Stimulated activated CD8-positive, alpha-beta memory T cell treated with anti-CD3 and anti-CD28 coated beads, Interleukin-15, amount 100 ng/mL, for 24 hours (primary cell): ENCODE measurements around the gene CLMP.
"Not testable (repeated sequence)": the region's sequence is repeated elsewhere in the genome, so short reads cannot be mapped to it uniquely, and the experiment has no call there.

Source experiments
- DNase-seq: peaks from one replicate; pipeline ENCODE4 v3.0.0-alpha.2; 2020; ENCODE audit warnings: low read depth

The CLMP gene

DNA sequence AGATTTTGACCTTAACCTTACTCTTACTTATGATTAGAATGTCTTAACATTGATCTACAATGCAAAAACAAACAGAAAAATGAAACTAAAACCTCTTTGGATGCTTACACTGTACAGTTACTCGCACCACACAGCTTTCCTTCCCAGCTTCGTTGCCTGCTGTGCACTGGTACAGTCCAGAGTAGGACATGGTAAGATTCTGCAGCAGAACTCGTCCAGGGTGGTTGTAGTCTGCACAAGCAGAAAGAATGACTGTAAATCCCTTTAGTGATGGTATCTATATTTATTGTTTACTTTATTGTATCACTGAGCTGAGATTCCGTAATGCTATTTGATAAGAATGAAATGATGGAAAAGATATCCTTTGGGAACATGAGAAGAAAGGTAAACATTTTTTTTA lies 112.1 kb downstream of the CLMP start:
- DNase-seq: no peak

DNA sequence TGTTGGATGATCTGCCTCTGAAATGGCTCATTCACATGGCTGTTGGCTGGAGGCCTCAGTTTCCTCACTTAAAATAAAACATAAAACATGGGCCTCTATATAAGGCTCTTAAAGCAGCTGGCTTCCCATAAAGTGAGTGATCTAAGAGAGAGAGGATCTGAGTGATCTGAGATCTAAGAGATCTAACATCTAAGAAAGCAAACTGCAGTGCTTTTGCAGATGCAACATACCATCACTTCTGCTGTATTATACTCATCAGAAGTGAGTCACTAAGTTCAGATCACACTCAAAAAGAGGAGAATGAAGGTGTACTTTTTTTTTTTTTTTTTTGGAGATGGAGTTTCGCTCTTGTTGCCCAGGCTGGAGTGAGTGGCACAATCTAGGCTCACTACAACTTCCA lies 115.0 kb downstream of the CLMP start:
- no peak for DNase-seq

DNA sequence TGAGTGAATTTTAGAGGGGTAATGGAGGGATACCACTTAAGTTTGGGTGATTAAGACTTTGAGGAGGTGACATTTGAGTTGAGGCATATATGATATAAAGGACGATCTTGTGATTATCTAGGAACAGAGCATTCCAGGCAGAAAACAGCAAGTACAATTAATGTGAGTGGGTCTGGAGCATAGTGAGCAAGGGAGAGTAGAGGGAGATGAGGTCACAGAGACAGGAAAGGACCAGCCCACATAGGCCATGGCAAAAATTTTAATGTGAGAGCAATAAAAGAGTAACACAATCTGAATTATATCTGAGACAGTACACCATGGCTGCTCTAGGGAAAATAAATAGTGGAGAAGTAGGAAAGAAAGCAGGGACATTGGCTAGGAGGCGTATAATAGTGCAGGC lies 118.6 kb downstream of the CLMP start:
- DNase-seq: no peak

DNA sequence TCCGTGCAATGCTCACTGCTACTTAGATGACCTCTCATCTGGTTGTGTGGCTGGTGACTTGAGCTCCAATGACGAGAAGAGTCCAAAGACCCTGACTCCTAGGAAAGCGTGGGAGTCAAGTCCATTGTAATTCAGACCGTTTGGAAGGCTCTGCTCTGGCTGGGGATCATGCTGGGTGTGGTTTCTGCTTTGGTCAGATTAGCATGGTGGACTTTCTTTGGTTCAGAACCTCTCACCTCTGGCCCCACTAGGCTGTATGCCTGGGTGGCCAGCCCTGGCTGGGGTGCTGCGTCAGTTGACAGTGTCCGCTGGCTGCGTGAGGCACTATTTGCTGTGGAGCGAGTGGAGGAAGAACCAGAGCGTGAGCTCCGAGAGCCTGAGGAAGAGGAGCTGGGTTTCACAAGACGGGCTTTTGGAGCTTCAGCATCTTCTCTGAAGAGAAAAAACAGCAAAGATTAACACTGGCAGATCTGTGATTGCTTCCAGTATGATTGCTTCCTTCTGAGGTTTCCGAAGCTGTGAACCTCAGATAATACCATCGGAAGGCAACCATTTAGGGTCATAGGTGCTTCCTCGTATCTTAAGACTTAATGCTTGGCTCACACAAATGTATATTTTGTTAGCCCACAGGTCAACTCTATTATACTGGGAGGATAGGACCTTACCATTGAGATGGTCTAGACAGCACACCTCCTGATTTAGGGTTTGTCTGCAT lies 121.5 kb downstream of the CLMP start:
- no peak for DNase-seq

DNA sequence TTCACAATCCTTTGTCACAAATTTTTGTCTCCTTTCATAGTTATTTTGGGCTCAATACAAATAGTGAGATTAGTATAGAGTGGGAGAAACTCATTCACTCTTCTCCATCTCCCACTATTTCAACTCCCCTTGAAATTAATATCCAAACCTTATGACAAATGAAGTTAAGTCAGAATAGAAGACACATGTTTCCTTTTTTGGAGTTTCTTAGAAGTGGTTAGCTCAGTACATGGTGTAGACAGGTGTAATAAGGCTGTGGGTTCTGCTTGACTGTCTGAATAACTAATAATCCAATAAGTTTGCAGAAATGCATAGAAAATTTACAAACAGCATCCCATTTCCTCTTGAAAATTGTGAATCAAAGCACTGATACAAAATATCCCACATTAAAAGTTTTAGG lies 122.3 kb downstream of the CLMP start:
- DNase-seq: no peak

DNA sequence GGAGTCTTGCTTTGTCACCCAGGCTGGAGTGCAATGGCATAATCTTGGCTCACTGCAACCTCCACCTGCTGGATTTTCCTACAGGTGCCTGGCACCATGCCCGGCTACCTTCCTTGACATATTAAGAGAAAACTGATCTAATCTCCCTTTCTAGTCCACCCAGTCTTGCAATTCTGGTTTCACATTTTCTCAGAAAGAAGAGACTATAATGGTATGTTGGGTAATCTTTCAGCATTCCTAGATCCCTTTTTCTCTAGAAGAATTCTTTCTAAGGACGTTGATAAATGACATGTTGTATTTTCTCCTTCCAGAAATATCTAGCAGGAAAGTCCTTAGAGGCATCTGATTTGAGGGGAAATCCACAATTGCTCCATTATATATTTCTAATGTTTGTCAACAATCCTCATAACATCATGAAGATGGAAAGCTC lies 122.7 kb downstream of the CLMP start:
- DNase-seq: no peak

DNA sequence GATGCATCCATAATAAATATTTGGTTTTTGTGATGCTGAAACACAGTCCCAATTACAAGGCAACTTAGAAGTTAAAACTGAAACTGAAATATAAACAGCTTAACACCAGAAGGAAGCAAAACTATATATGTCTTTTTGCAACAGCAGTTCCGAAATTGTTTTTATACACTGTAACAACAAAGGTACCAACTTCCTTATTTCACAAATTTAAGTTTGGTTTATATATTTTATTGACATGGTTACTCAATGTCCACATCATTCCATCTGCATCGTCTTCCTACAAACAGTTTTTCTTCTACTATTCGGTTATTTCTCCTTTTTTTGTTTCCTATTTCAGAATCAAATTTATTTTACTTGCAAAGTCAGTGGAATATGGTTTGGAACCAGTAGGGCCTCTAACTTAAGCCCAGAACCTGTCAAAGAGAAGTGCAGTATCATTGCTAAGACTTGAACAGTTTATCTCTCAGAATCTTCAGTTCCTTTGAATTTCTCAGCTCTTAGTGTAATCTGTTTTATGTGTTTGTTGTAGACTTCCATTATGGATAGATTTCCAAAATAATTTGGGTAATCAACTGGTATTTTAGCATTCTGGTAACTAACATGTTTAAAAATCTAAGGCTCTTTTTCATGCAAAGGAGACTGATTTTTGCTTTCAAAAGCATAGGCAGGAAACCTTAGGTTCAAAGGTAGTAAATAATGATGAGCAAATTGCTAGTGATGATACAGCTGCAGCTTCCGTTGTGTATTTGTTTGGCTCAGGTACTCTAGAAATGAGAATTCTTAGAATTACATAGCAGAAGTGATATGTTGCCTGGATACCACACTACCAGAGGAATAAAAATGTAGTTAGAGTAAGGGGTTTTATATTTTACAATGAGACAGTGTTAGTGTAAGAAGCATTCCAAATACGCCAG lies 124.9 kb downstream of the CLMP start:
- DNase-seq: no peak

DNA sequence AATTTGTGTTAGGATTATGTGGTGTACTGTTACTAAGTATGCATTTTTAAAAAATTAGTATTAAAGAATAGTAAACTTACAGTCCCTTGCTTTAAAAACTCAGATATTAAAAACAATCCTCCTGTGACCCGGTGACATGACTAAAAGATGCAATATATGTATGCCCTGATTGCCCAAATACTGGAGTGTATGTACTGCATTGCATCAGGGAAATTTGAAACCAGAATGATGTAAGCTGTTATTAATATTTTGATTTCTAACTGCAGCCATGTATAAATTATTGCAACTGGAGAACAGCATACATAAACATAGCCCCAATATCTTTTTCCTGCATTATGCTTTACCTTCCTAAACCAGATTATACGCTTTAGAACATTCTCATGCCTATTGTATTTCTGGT lies 129.4 kb downstream of the CLMP start:
- no peak for DNase-seq

DNA sequence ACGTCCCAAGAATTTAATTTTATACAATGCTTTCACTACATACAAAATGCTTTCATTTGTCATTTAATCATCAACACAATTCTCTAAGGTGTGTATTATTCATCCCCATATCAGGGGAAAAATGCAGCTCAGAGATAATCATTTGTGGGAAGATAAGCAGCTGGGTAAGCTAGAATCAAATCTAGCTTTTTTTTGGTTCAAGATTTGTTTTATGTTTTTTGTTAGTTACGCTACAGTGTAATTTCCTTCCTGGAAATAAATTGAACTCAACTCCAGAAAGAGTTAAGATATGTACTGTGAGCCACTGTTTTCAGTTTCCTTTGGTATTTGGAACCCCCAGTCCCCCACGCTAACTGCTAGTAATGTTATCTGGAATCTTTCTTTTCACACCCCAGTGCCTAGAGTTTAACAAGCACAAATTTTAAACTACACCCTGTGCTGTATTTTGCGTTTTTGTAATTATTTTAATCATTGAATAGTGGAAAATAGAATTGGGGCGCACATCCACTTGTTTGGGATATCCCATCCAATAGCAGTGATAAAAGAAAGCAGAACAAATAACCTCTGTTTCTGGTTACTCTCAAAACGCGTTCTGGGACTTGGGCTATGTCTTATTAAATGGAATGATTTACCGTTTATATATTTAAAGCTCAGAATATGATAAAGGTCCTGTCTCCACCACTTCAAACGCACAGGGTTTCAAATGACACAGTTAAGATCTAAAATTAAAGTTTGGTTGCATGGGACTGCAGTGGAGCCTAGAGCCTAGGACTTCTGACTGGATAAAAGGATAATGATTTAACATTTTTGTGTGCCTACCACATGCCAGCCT lies 131.0 kb downstream of the CLMP start:
- DNase-seq: no peak

DNA sequence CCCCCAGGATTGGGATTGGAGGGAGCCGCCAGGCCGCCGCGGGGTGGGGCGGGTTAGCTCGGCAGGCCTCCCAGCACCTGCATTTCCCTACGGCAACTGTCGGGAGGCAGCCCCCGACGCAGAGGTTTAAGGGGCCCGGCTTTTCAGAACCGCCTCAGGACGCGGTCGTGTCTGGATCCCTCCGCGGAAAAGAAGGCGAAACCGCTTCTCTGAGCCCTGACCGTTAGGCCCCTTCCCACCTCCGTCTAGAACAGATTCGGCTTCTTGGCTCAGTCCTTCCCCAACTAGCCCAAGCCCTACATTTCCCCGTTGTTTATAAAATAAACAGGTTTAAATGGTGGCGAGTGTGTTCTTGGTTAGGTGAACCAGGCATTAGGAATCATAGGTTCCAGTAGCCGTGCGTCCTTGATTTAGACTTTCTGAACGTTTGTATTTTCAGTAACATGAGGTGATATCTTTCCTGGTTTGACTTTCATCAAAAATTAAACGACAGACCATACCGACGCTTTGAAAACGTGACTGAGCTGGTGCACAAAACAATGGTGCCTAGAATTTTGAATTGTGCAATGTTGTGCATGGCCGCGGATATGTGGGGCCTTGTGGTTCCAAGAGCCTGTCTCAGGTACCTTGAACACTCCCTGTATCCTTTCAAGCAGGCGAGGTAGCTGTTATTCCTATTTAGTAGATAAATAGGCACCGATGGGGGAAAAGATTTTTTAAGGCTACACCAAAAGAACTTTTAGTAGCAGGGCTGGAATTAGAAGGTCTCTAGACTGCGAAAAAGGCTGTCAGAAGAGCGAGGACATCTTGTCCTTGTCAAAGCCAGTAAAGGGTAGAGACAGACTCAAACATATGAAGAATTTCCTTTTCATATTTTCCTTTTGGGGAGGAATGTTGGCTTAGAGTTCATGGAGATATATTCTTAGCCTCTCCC lies 131.9 kb downstream of the CLMP start:
- DNase-seq: no peak

DNA sequence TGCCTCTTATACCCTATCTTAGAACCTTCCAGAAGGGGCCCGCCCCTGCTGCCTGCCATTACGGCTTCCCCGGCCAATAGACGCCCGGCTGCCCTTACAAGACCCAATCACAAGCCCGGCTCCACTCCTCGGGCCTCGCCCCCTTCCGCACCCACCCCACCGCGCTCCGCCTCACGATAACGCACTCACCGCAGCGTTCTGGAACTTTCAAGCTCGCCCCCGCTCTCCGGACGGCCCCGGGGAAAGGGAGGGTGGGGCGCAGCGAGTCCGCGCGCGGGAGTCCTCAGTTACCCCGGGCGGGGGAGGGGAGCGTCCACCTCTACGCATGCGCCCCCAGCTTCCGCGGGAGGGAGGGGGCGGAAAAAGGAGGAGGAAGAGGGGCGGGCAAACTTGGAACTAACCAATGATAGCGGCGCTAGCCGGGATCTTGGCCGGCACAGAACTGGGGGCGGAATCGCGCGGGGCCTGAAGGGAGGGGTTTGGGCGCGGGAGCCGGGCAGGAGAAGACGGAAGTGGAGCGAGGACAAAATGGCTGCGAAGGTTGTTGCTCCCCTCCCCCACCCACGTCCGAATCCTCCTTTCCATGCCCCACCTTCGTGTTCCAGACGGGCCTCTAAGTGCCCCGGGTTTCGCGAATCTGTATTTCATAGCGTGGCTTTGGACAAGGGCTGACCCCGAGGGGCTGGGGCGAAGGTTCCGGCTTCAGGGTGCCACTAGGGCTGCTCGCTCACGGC lies 132.7 kb downstream of the CLMP start:
- DNase-seq: peak; percentile 98

DNA sequence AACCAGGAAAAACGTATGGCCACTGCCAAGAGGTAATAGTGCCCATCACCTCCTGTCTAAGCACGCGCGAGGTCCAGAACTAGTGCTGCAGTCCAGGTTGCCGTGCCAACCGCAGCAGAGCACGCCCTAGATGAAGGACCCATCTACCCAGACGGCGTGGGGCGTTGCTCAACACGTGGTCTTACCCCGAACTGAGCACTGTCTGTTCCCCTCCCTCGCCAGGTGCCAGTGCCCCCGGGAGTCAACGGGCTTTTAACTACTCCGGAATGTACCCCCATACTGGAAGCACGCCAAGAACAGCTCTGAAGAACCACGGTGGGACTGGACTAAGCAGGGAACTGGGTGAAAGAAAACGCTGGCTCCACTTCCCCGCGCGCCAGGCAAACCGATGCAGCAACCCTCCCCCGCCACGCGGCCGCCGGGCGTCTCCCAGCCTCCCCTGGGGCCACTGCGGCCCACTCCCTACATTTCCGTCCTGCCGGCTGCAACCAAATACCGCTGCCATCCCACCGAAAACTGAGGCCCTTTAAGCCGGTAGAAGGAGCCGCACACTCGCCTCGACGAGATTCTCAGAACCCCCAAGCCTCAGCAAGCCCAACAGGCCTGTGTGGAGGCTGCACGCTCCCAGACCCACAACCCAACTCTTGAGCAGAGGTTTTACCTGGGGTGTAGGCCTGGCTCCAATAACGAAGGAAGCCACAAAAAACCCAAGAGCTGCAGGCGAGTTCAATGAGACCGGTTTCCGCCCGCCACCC lies 133.5 kb downstream of the CLMP start, which contains the start of gene HSPA8:
TSS of gene HSPA8 (minus strand) at position 734 of the 755 bp plus-strand sequence. CDS start 812 bp downstream, outside the sequence.
- DNase-seq: peak; percentile 44

DNA sequence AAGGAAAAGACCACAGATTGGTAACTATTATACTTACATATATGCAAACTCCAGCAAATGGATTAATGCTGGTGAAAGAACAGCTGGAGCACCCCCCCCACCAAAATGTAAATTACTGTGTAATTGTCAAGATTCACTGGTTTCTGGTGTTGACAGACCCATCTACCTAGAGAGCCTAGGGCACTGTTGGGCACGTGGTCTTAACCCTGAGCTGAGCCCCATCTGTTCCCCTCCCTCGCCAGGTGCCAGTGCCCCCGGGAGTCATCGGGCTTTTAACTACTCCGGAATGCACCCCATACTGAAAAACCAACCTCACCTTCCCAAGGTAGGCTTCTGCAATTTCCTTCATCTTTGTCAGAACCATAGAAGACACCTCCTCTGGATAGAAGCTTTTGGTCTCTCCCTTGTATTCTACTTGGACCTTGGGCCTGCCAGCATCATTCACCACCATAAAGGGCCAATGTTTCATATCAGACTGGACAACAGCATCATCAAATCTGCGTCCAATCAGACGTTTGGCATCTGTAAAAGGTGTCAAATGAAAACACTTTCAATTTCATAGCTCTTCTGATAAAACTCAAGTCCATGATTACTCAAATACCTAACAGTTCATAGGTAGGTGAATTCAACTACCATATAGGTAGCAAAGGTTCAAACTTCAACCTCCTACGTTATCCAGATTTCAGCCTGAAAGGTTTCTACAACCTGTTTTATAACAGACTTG lies 134.6 kb downstream of the CLMP start:
- DNase-seq: no peak

DNA sequence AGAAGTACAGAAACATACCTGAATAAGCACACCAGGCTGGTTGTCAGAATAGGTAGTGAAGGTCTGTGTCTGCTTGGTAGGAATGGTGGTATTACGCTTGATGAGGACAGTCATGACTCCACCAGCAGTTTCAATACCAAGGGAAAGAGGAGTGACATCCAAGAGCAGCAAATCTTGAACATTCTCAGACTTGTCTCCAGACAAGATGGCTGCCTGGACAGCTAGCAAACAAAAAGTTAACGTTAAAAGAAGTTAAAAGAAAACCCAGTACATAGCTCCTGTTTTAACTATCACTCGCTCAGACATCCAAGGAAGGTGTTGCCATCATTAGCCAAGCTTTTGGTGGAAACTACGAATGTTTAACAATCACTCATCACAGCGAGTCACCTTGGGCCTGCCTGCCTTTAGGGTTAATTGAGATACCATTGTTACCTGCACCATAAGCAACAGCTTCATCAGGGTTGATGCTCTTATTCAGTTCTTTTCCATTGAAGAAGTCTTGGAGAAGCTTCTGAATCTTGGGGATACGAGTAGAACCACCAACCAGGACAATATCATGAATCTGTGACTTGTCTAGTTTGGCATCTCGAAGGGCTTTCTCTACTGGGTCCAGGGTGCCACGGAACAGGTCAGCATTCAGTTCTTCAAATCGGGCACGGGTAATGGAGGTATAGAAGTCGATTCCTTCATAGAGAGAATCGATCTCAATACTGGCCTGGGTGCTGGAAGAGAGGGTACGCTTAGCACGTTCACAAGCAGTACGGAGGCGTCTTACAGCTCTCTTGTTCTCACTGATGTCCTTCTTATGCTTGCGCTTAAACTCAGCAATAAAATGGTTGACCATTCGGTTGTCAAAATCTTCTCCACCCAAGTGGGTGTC lies 135.8 kb downstream of the CLMP start:
- DNase-seq: not testable (repeated sequence)

DNA sequence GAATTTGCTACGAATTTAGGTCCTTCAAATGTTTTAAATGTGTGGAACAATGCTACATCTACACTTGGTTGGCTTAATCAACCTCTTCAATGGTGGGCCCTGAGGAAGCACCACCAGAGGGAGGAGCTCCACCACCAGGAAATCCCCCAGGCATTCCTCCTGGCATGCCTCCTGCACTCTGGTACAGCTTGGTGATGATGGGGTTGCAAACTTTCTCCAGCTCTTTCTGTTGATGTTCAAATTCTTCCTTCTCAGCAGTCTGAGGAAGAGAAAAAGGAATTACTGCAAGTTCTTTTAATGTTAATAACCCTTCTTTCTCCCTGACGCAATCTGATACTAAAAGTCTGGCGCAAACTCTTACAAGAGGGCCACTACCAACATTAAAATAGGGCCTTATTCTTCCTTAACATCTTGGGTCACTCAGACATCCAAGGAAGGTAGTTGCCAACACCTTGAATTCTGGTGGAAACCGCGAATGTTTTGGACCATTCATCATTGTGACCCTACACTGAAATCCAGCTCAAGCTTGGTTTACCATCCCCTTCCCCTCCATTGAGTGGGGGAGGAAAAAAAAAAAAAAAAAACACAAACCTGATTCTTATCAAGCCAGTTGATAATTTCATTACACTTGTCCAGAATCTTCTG lies 137.3 kb downstream of the CLMP start:
- no peak for DNase-seq

DNA sequence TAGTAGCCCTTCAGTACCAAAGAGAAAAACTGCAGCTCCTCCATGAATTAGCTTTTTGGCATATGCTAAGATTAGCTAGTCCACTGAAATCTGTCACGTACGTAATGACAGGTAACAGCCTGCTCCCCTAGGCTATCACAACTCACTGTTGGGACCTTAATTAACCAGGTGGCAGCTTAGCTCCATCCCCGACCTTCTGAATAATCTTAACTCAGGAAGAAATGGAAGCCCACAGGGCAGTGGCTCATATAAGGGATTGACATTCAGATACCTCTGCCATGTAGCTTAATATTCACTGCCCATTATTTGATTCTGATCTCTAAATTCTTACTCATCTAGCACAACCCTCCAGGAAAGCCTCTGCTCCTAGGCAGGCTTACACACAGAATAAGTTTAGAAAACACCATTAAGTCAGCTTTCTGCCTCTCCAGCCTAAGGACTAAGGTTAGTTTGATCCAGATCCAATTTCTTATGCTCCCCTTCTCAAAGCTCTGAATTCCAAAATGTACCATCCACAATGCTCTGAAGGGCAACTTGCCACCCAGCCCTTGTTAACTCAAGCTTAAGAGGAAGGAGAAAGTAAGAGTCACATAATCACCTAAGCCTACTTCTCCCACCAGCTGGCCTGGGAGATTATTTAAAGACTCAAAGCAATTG lies 138.1 kb downstream of the CLMP start:
- DNase-seq: no peak
